ENCODE data around the gene CLIC5.

Gene CLIC5

DNA sequence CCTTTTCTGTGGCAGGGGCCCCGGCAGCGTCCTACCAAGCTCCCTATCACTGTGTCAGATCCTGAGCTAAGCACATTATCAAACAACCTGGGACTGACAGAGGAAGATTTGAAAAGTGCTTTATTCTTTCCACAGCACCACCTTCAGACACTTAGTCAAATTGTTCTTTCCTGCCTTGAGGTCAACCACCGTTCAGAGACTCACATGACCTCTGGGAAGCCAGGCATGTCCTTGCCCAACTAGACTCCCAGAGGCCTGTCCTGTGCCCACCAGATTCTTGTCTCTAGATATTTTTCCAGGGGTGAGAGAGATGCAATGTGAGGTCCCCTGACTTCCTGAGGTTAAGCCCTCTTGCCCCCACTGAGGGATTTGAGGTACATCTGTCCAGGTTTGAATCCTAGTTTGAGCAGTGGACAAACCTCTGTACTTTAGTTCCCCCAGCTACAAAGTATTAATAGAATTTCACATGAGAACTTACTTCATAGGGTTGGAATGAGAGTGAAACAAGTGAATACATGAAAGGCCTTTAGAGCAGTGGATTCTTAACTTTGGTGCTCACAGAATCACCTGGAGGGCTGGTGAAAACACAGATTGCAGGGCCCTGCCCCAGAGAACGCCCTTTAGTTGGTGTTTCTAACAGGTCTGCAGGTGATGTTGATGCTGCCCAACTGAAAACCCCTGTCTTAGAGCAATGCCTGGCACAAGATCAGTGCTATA lies 179.8 kb downstream of the CLIC5 start:
- no peak for DNase-seq

DNA sequence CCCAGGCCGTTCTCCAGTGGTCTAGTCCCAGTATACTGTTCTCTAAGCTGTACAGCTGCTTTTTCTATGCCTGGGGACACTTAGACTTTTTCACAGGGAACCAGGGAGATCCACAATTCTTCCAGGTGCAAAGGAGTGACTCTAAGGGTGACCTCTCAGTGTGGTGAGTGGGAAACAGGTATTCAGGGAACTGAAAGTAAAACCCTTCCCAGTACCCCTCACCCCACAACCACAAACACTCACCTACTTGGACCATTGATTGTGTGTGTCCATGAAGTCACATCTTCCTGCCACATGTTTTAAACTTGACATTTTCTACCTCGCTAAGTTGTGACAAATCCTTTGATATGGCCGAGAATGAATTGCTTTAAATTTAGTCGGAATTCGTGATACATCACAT lies 183.6 kb downstream of the CLIC5 start:
- DNase-seq, result no peak

All from NCI-H510A treated with DMSO at 0.1 percent for 48 hours (cell line).